IMR-90 (cell line): ENCODE results near the gene EXOSC3. TPM values are rescaled to one million over a fixed set of nuclear protein-coding genes. Genes with fewer than 3 reads are reported as not detected.

Experiments used
- ATAC-seq: fragments of 200-7000 bp; cut with Tn5 transposase; 2 replicates; pipeline ENCODE4 v1.9.1; 2020; ENCODE audit warnings: low read depth, mild to moderate bottlenecking, moderate library complexity
- BruUV-seq: library from RNA; stranded (reverse); fragments of 400-500 nt; replicated peaks from 2 replicates; lab custom pipeline; 2021; lab: Mats Ljungman, UMichigan
- CTCF ChIA-PET: fragments of 300-600 bp; formaldehyde crosslinking; extraction: SDS; loops from one replicate; lab custom pipeline; 2021; ENCODE audit warnings: antibody characterized with exemption; lab: Yijun Ruan, JAX
- POLR2A ChIA-PET: fragments of 300-600 bp; sonication (Branson Sonifier 250); formaldehyde crosslinking; loops from one replicate; lab custom pipeline; 2022; ENCODE audit warnings: antibody characterized with exemption; ENCODE audit not compliant: unreplicated experiment; lab: Charles Lee
- DNase-seq: peaks from one replicate; pipeline ENCODE4 v3.0.0; 2013
- H2AFZ ChIP-seq: replicated peaks from 2 replicates; pipeline ENCODE3; 2013; ENCODE audit warnings: low read length, mild to moderate bottlenecking; ENCODE audit not compliant: poor library complexity
- H2AK5ac ChIP-seq: 2 replicates; pipeline ENCODE4 v1.6.1; 2013; ENCODE audit warnings: low read depth, low read length, inconsistent platforms
- H2AK9ac ChIP-seq: replicated peaks from 2 replicates; pipeline ENCODE3; 2013; ENCODE audit warnings: mild to moderate bottlenecking, low read depth, low read length, moderate library complexity; ENCODE audit not compliant: poor library complexity
- H2BK120ac ChIP-seq: 2 replicates; pipeline ENCODE4 v1.6.1; 2013; ENCODE audit warnings: low read depth, low read length, inconsistent platforms
- H2BK15ac ChIP-seq: 3 replicates; pipeline ENCODE4 v1.6.1; 2013; ENCODE audit warnings: low read depth, low read length, inconsistent platforms
- H2BK20ac ChIP-seq: 2 replicates; pipeline ENCODE4 v1.6.1; 2013; ENCODE audit warnings: low read depth, mild to moderate bottlenecking, inconsistent platforms, low read length, moderate library complexity
- H2BK5ac ChIP-seq: 2 replicates; pipeline ENCODE4 v1.6.1; 2013; ENCODE audit warnings: mild to moderate bottlenecking, low read depth, low read length, inconsistent platforms; ENCODE audit not compliant: poor library complexity, severe bottlenecking
- H3K14ac ChIP-seq: replicated peaks from 2 replicates; pipeline ENCODE4 v1.6.1; 2013; ENCODE audit warnings: low read depth, low read length, inconsistent platforms
- H3K18ac ChIP-seq: 2 replicates; pipeline ENCODE4 v1.6.1; 2013; ENCODE audit warnings: low read depth, low read length, control low read depth
- H3K23ac ChIP-seq: 2 replicates; pipeline ENCODE4 v1.6.1; 2013; ENCODE audit warnings: low read depth, low read length, inconsistent platforms
- H3K27ac ChIP-seq: 2 replicates; pipeline ENCODE4 v1.5.1; 2013; ENCODE audit warnings: mild to moderate bottlenecking, control low read depth, low read length; ENCODE audit not compliant: insufficient read depth
- H3K27me3 ChIP-seq: 2 replicates; pipeline ENCODE4 v1.6.1; 2013; ENCODE audit warnings: low read length; ENCODE audit not compliant: control insufficient read depth, insufficient read depth
- H3K36me3 ChIP-seq: 2 replicates; pipeline ENCODE4 v1.6.1; 2013; ENCODE audit warnings: low read length, mixed read lengths; ENCODE audit not compliant: control insufficient read depth, insufficient read depth
- H3K4ac ChIP-seq: 2 replicates; pipeline ENCODE4 v1.6.1; 2013; ENCODE audit warnings: low read depth, low read length, inconsistent platforms
- H3K4me1 ChIP-seq: 2 replicates; pipeline ENCODE4 v1.6.1; 2013; ENCODE audit warnings: low read length, mixed read lengths; ENCODE audit not compliant: control insufficient read depth, insufficient read depth
- H3K4me2 ChIP-seq: 2 replicates; pipeline ENCODE4 v1.6.1; 2013; ENCODE audit warnings: low read depth, mild to moderate bottlenecking, control low read depth, low read length, moderate library complexity
- H3K4me3 ChIP-seq: 2 replicates; pipeline ENCODE4 v1.5.1; 2013; ENCODE audit warnings: low read depth, mild to moderate bottlenecking, control low read depth, low read length, moderate library complexity; ENCODE audit not compliant: insufficient read depth
- H3K56ac ChIP-seq: 2 replicates; pipeline ENCODE4 v1.6.1; 2013; ENCODE audit warnings: low read length, inconsistent platforms; ENCODE audit not compliant: insufficient read depth; ENCODE audit errors: extremely low read depth
- H3K79me1 ChIP-seq, 2 experiments: 2 replicates each; pipeline ENCODE4 v1.6.1; 2013; ENCODE audit warnings: low read length in 2 of 2, inconsistent platforms in 1 of 2, low read depth in 1 of 2
- H3K9ac ChIP-seq: 2 replicates; pipeline ENCODE4 v1.6.1; 2013; ENCODE audit warnings: low read depth, low read length, control low read depth
- H3K9me1 ChIP-seq: 2 replicates; pipeline ENCODE4 v1.6.1; 2013; ENCODE audit warnings: low read length, inconsistent platforms; ENCODE audit not compliant: insufficient read depth
- H3K9me3 ChIP-seq: 2 replicates; pipeline ENCODE4 v1.6.1; 2013; ENCODE audit warnings: low read length; ENCODE audit not compliant: control insufficient read depth, insufficient read depth
- H4K20me1 ChIP-seq: 2 replicates; pipeline ENCODE4 v1.6.1; 2013; ENCODE audit warnings: low read length, inconsistent platforms; ENCODE audit not compliant: insufficient read depth
- H4K5ac ChIP-seq: 2 replicates; pipeline ENCODE4 v1.6.1; 2013; ENCODE audit warnings: mild to moderate bottlenecking, low read depth, low read length, control low read depth
- H4K8ac ChIP-seq, 2 experiments: 2 replicates each; pipeline ENCODE4 v1.6.1; 2013; ENCODE audit warnings: low read depth in 2 of 2, low read length in 2 of 2, control low read depth in 1 of 2, inconsistent platforms in 1 of 2
- H4K91ac ChIP-seq: 2 replicates; pipeline ENCODE4 v1.6.1; 2013; ENCODE audit warnings: low read depth, low read length, inconsistent platforms; ENCODE audit not compliant: insufficient read depth
- BHLHE40 ChIP-seq: fragments of 150-350 bp; IDR thresholded peaks from 2 replicates; pipeline ENCODE4 v1.6.1; 2016; ENCODE audit warnings: mild to moderate bottlenecking, low read depth, low read length
- CEBPB ChIP-seq: IDR thresholded peaks from 2 replicates; pipeline ENCODE4 v1.6.1; 2012; ENCODE audit warnings: low read depth, low read length, improper control_type of control experiment
- CHD1 ChIP-seq: IDR thresholded peaks from 2 replicates; pipeline ENCODE4 v1.6.1; 2012; ENCODE audit warnings: low read depth, low read length, improper control_type of control experiment
- FOS ChIP-seq: fragments of 150-350 bp; IDR thresholded peaks from 2 replicates; pipeline ENCODE4 v1.6.1; 2016; ENCODE audit warnings: low read depth, low read length
- MAFK ChIP-seq: IDR thresholded peaks from 2 replicates; pipeline ENCODE4 v1.6.1; 2012; ENCODE audit warnings: low read depth, low read length, improper control_type of control experiment
- MAZ ChIP-seq: IDR thresholded peaks from 2 replicates; pipeline ENCODE4 v1.6.1; 2012; ENCODE audit warnings: low read depth, mild to moderate bottlenecking, low read length, improper control_type of control experiment, moderate library complexity, borderline replicate concordance
- MXI1 ChIP-seq: IDR thresholded peaks from 2 replicates; pipeline ENCODE4 v1.6.1; 2012; ENCODE audit warnings: low read depth, mild to moderate bottlenecking, low read length, moderate library complexity, borderline replicate concordance
- RAD21 ChIP-seq: IDR thresholded peaks from 2 replicates; pipeline ENCODE4 v1.6.1; 2012; ENCODE audit warnings: low read length, improper control_type of control experiment
- RCOR1 ChIP-seq: IDR thresholded peaks from 2 replicates; pipeline ENCODE4 v1.6.1; 2012; ENCODE audit warnings: mild to moderate bottlenecking, low read length, improper control_type of control experiment; ENCODE audit not compliant: insufficient replicate concordance
- RFX5 ChIP-seq: IDR thresholded peaks from 2 replicates; pipeline ENCODE4 v1.8.0; 2012; ENCODE audit warnings: low read depth, mild to moderate bottlenecking, low read length, moderate library complexity
- SMC3 ChIP-seq: fragments of 150-350 bp; IDR thresholded peaks from 2 replicates; pipeline ENCODE4 v1.6.1; 2016; ENCODE audit warnings: low read depth, mild to moderate bottlenecking, antibody characterized with exemption, low read length, moderate library complexity
- WGBS, 2 experiments: methylation state at CpG; one replicate each; pipeline versions ENCODE4 v1.1.5 to v1.1.7; 2013; ENCODE audit warnings: missing lambda C conversion rate in 2 of 2; ENCODE audit not compliant: insufficient read length in 1 of 2; ENCODE audit errors: extremely low coverage in 2 of 2; 5-methylcytosine and 5-hydroxymethylcytosine counted together
- dilution Hi-C: fragments of 300-500 bp; cut with HindIII; formaldehyde crosslinking; loops from one replicate; pipeline ENCODE4 v1.14.3; 2018; ENCODE audit warnings: low sequenced_read_pairs; ENCODE audit not compliant: unreplicated experiment
- in situ Hi-C: fragments of 300-500 bp; cut with MboI; formaldehyde crosslinking; loops from 3 replicates; pipeline ENCODE4 v1.14.3; 2019; ENCODE audit warnings: low sequenced_read_pairs, inconsistent platforms, mixed read lengths
- intact Hi-C: fragments of 100-400 bp; cut with micrococcal nuclease; formaldehyde crosslinking; loops from 2 replicates; pipeline ENCODE4 v1.10.0; 2022
- polyA plus RNA-seq, 3 experiments: library from polyadenylated mRNA; depleted of rRNA; stranded (reverse); fragments of >200 nt; gene quantifications; 2 replicates each; pipeline ENCODE4 v1.2.3, GENCODE V29; 2012; ENCODE audit warnings: low replicate concordance in 1 of 3
- total RNA-seq: library from RNA; depleted of rRNA; stranded (reverse); fragments of >200 nt; gene quantifications from 2 replicates; pipeline ENCODE4 v1.2.3, GENCODE V29; 2012
- TF ChIP-seq, protein P1 (sequence below): fragments of 150-350 bp; IDR thresholded peaks from 2 replicates; pipeline ENCODE4 v1.6.1; 2017; ENCODE audit warnings: mild to moderate bottlenecking, antibody characterized with exemption, low read length, low read depth

EXOSC3 gene
- total and polyA plus RNA-seq, 2 of the 4 experiments (the other 2 are of a cell fraction), result 27.1 to 28.9 TPM

DNA sequence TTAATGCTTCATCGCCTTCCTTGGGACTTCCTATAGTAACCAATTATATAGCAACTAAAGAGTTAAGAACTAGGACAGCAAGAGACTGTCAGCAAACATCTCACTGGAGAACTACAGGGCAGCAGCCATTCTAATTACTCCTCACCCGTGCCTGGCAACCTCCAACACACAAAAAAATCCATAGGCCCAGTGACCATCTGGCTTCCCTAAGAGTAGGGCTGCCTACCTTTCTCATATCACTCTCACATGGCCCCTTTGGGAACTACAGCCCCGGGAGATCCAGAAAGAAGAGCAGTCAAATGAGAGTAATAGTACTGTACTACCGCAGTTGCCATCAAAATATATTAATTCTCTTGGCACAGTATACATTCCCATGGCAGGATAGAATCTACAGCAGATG lies 21.4 kb upstream of the EXOSC3 start:
- no peak overlapping the region for H3K14ac ChIP-seq
- no TSS peak for BruUV-seq
- intact Hi-C loops, result no loop called here

More for the DNA sequence above, 21.4 kb upstream of the EXOSC3 start:
- peaks cover 8% of the 10 kb centered on the region for H3K36me3 ChIP-seq
- H4K91ac ChIP-seq, result no peak overlapping the region
- H2BK20ac ChIP-seq, result no peak overlapping the region
- H4K5ac ChIP-seq, result no peak overlapping the region
- H2BK15ac ChIP-seq, result no peak overlapping the region
- TF ChIP-seq MXI1 (no peak), MAFK (no peak), SMC3 (no peak), RFX5 (no peak), RAD21 (no peak), CHD1 (no peak), FOS (no peak), BHLHE40 (no peak), CEBPB (no peak), MAZ (no peak), RCOR1 (no peak)
- TF ChIP-seq, protein P1, sequence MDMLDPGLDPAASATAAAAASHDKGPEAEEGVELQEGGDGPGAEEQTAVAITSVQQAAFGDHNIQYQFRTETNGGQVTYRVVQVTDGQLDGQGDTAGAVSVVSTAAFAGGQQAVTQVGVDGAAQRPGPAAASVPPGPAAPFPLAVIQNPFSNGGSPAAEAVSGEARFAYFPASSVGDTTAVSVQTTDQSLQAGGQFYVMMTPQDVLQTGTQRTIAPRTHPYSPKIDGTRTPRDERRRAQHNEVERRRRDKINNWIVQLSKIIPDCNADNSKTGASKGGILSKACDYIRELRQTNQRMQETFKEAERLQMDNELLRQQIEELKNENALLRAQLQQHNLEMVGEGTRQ, result no peak
- DNase-seq, result no peak
- ChIA-PET CTCF (no interaction called here), POLR2A (no interaction called here)
- H3K9me1 ChIP-seq, result peaks cover 3% of the 10 kb centered on the region; the same call in 1 of the 2 replicates
- no peak overlapping the region for H2AK5ac ChIP-seq
- no peak overlapping the region for H3K4me3 ChIP-seq
- peaks cover 20 to 47% of the 10 kb centered on the region in 2 experiments for H3K79me1 ChIP-seq
- WGBS, 2 experiments, result 50% methylated on average over 1 of the region's 4 CpGs; no CpG with 5 or more reads in 1 of the 2 experiments
- H2AK9ac ChIP-seq, result no peak overlapping the region
- peaks cover 32% of the 10 kb centered on the region; the same call in 1 of the 2 replicates for H4K20me1 ChIP-seq
- H3K27ac ChIP-seq, result no peak overlapping the region
- H3K9ac ChIP-seq, result no peak overlapping the region
- in situ Hi-C loops (no loop called here), dilution Hi-C loops (no loop called here)
- no peak overlapping the region for H3K4me2 ChIP-seq
- no peak overlapping the region for H4K8ac ChIP-seq
- H3K23ac ChIP-seq, result no peak overlapping the region
- no peak overlapping the region for H2AFZ ChIP-seq
- no peak overlapping the region for H2BK120ac ChIP-seq
- no peak overlapping the region for H3K4ac ChIP-seq
- no peaks in the 10 kb centered on the region for H3K27me3 ChIP-seq
- no peak for ATAC-seq
- H3K9me3 ChIP-seq, result no peaks in the 10 kb centered on the region
- no peak overlapping the region for H3K18ac ChIP-seq
- no peak overlapping the region for H3K56ac ChIP-seq
- H3K4me1 ChIP-seq, result peaks cover 4% of the 10 kb centered on the region
- no peak overlapping the region for H2BK5ac ChIP-seq
